HepG2 (cell line): Measurements from ENCODE around the gene LAMC3. TPM values are rescaled to one million over a fixed set of nuclear protein-coding genes. Genes with fewer than 3 reads are reported as not detected.

Experiments used
- ATAC-seq: fragments of 200-7000 bp; cut with Tn5 transposase; 3 replicates; pipeline ENCODE4 v1.9.1; 2020; ENCODE audit warnings: mild to moderate bottlenecking, moderate library complexity
- BruUV-seq: library from RNA; stranded (reverse); fragments of 400-500 nt; replicated peaks from 2 replicates; lab custom pipeline; 2021; lab: Mats Ljungman, UMichigan
- CTCF ChIA-PET: fragments of 300-600 bp; formaldehyde crosslinking; extraction: SDS; loops from one replicate; lab custom pipeline; 2021; ENCODE audit warnings: low total read pairs, inconsistent platforms, low intra/inter-chr PET ratio; lab: Yijun Ruan, JAX
- POLR2A ChIA-PET: fragments of 350-600 bp; sonication (Branson Sonifier 250); formaldehyde crosslinking; loops from one replicate; lab custom pipeline; 2020; ENCODE audit warnings: antibody characterized with exemption, inconsistent platforms; lab: Yijun Ruan, JAX
- DNase-seq: peaks from one replicate; pipeline ENCODE4 v3.0.0-alpha.2; 2015; ENCODE audit warnings: low spot score
- FAIRE-seq: peaks from 3 replicates; lab custom pipeline; 2011; peaks lifted over from hg19 to GRCh38; lab: Jason Lieb, UNC
- H2AFZ ChIP-seq: one replicate; pipeline ENCODE4 v1.6.1; 2011; ENCODE audit warnings: low read length, inconsistent platforms
- H3K27ac ChIP-seq: fragments of 300-600 bp; 3 replicates; pipeline ENCODE4 v1.8.0; 2011; ENCODE audit warnings: mixed run types, mild to moderate bottlenecking, mixed read lengths, low read length, inconsistent platforms; ENCODE audit not compliant: insufficient read depth; ENCODE audit errors: extremely low read length
- H3K27me3 ChIP-seq, 2 experiments: fragments of 200-600 bp in 1 of 2; 2 replicates in 1 of 2; 3 replicates in 1 of 2; pipeline versions ENCODE4 v1.6.0 to v1.8.0; 2011; ENCODE audit warnings: low read length in 2 of 2, mild to moderate bottlenecking in 2 of 2, moderate library complexity in 2 of 2, inconsistent platforms in 1 of 2; ENCODE audit not compliant: insufficient read depth in 2 of 2, control insufficient read depth in 1 of 2
- H3K36me3 ChIP-seq, 2 experiments: fragments of 200-600 bp in 1 of 2; replicated peaks in 1 of 2; 2 replicates in 1 of 2; 3 replicates in 1 of 2; pipeline versions ENCODE4 v1.5.1 to v1.8.0; 2011; ENCODE audit warnings: low read length in 2 of 2, inconsistent platforms in 1 of 2; ENCODE audit not compliant: insufficient read depth in 2 of 2, control insufficient read depth in 1 of 2
- H3K4me1 ChIP-seq: 2 replicates; pipeline ENCODE4 v1.5.1; 2012; ENCODE audit warnings: low read length, inconsistent platforms; ENCODE audit not compliant: insufficient read depth
- H3K4me2 ChIP-seq: 2 replicates; pipeline ENCODE4 v1.6.0; 2011; ENCODE audit warnings: low read depth, low read length, inconsistent platforms
- H3K4me3 ChIP-seq, 3 experiments: fragments of 200-600 bp in 1 of 3; sonication (generic), shearing (Covaris generic) in 1 of 3; replicated peaks in 1 of 3; 2 replicates each; pipeline ENCODE4 v1.5.1; 2011 to 2016; ENCODE audit warnings: low read length in 3 of 3, inconsistent platforms in 2 of 3, low read depth in 2 of 3, mild to moderate bottlenecking in 2 of 3, control low read depth in 1 of 3, mixed read lengths in 1 of 3; ENCODE audit not compliant: insufficient read depth in 1 of 3
- H3K79me2 ChIP-seq: one replicate; pipeline ENCODE4 v1.6.1; 2011; ENCODE audit warnings: low read length, inconsistent platforms; ENCODE audit not compliant: insufficient read depth
- H3K9ac ChIP-seq: 2 replicates; pipeline ENCODE4 v1.6.0; 2011; ENCODE audit warnings: mild to moderate bottlenecking, low read depth, low read length, inconsistent platforms; ENCODE audit not compliant: insufficient read depth
- H3K9me3 ChIP-seq: 2 replicates; pipeline ENCODE4 v1.5.1; 2012; ENCODE audit warnings: mild to moderate bottlenecking, low read length
- H4K20me1 ChIP-seq: 2 replicates; pipeline ENCODE4 v1.6.0; 2011; ENCODE audit warnings: inconsistent platforms, mild to moderate bottlenecking, low read length, moderate library complexity; ENCODE audit not compliant: insufficient read depth
- AHDC1 ChIP-seq: sonication (generic); formaldehyde crosslinking; IDR thresholded peaks from 2 replicates; pipeline ENCODE4 v1.5.1; 2020; ENCODE audit warnings: mild to moderate bottlenecking, missing genetic modification reagents, borderline replicate concordance
- BRF2 ChIP-seq: sonication (generic); formaldehyde crosslinking; IDR thresholded peaks from 2 replicates; pipeline ENCODE4 v1.8.1; 2022; ENCODE audit warnings: mild to moderate bottlenecking, missing genetic modification reagents
- FOSL2 ChIP-seq: sonication (generic); formaldehyde crosslinking; IDR thresholded peaks from 2 replicates; pipeline ENCODE4 v1.4.0; 2020; ENCODE audit warnings: missing genetic modification reagents
- GPN1 ChIP-seq: sonication (generic); formaldehyde crosslinking; IDR thresholded peaks from 2 replicates; pipeline ENCODE4 v1.5.1; 2020; ENCODE audit warnings: missing genetic modification reagents, borderline replicate concordance
- MAFK ChIP-seq, 2 experiments: IDR thresholded peaks in 1 of 2; conservative IDR thresholded peaks in 1 of 2; 2 replicates each; pipeline ENCODE4 v1.6.1; 2011; ENCODE audit warnings: improper control_type of control experiment in 2 of 2, low read length in 2 of 2
- PHF21A ChIP-seq: sonication (generic); formaldehyde crosslinking; IDR thresholded peaks from 2 replicates; pipeline ENCODE4 v1.5.0; 2020; ENCODE audit warnings: mild to moderate bottlenecking, missing genetic modification reagents
- PRDM15 ChIP-seq: sonication (generic); formaldehyde crosslinking; IDR thresholded peaks from 2 replicates; pipeline ENCODE4 v1.4.0; 2020; ENCODE audit warnings: missing genetic modification reagents
- PRPF4 ChIP-seq: fragments of 200-400 bp; formaldehyde crosslinking; IDR thresholded peaks from 2 replicates; pipeline ENCODE4 v1.6.1; 2016; ENCODE audit warnings: low read length, low read depth; ENCODE audit not compliant: poor library complexity, severe bottlenecking
- SSRP1 ChIP-seq: IDR thresholded peaks from 2 replicates; pipeline ENCODE4 v1.6.1; 2016; ENCODE audit warnings: control low read depth
- ZBTB26 ChIP-seq: IDR thresholded peaks from 2 replicates; pipeline ENCODE4 v1.6.1; 2016; ENCODE audit warnings: missing compliant biosample characterization, missing genetic modification reagents, borderline replicate concordance
- WGBS: methylation state at CpG from one replicate; pipeline ENCODE4 v1.1.6; 2017; ENCODE audit warnings: low lambda C conversion rate; 5-methylcytosine and 5-hydroxymethylcytosine counted together
- in situ Hi-C: cut with HindIII; loops from 2 replicates; pipeline ENCODE4 v1.10.0; 2017; ENCODE audit warnings: low pct_unique_long_range_greater_than_20kb; ENCODE audit not compliant: extremely low pct_ligation_motif_present
- intact Hi-C: fragments of 100-400 bp; cut with micrococcal nuclease; formaldehyde crosslinking; loops from one replicate; pipeline ENCODE4 v1.10.0; 2022; ENCODE audit not compliant: unreplicated experiment
- polyA plus RNA-seq, 8 experiments: library from polyadenylated mRNA; depleted of rRNA in 3 of 8; stranded (reverse) in 7 of 8; unstranded in 1 of 8; fragments of >200 nt; fragmentation: Illumina TruSeq in 4 of 8; extraction: Trizol in 4 of 8; gene quantifications; 2 replicates each; pipeline versions ENCODE4 v1.2.1 to v1.2.3, GENCODE V29; 2011 to 2016; ENCODE audit warnings: low read depth in 4 of 8, missing spikeins in 1 of 8, mixed read lengths in 1 of 8; ENCODE audit not compliant: insufficient read depth in 1 of 8
- total RNA-seq, 5 experiments: library from RNA; depleted of rRNA; stranded (reverse); fragments of >200 nt; fragmentation: Illumina TruSeq; extraction: Trizol; gene quantifications; 2 replicates each; pipeline ENCODE4 v1.2.3, GENCODE V29; 2016; ENCODE audit warnings: low read depth in 1 of 5

The LAMC3 gene
- total and polyA plus RNA-seq, 2 of the 13 experiments (the other 11 are each of a cell fraction or from before 2014, with no cell fraction given): 0.07 to 0.57 TPM

- FAIRE-seq: no peak
- TF ChIP-seq MAFK (conservative IDR thresholded peaks at IDR 0.05 in 1 of 2, IDR thresholded peaks at IDR 0.05 in 1 of 2; ENCODE audit: low read length in 2 of 2) (no peak), PRDM15 (CRISPR knock-in tag) (no peak), PRPF4 (no peak), BRF2 (CRISPR knock-in tag) (no peak), FOSL2 (CRISPR knock-in tag) (no peak), GPN1 (CRISPR knock-in tag) (no peak), PHF21A (CRISPR knock-in tag) (0 out of 2 replicates have a peak, but pooled peaks have one; percentile 27), SSRP1 (CRISPR knock-in tag) (no peak), ZBTB26 (CRISPR knock-in tag) (no peak), AHDC1 (CRISPR knock-in tag) (no peak)
These were observed 37.7 kb downstream of the LAMC3 start for GRCh38 chr9:131046581-131047202.

More at GRCh38 chr9:131046581-131047202, 37.7 kb downstream of the LAMC3 start:
- Histone ChIP-seq H4K20me1 (no peaks in the 10 kb centered on the region), H3K27ac (no peak overlapping the region), H3K4me1 (no peaks in the 10 kb centered on the region), H3K79me2 (no peaks in the 10 kb centered on the region), H3K27me3 (peaks cover 3 to 47% of the 10 kb centered on the region in 2 experiments; a peak in 3 of 5 replicates), H3K9me3 (no peaks in the 10 kb centered on the region), H3K9ac (no peak overlapping the region), H3K4me2 (peak overlapping the region; percentile 58), H3K36me3 (no peaks in the 10 kb centered on the region), H3K4me3 (peak overlapping the region in 1 of 3 experiments; percentile 40; a peak in 2 of 6 replicates), H2AFZ (no peak overlapping the region)
- CTCF ChIA-PET: interaction anchor here (1.4 to 1.5 kb wide), 2 partner anchors 28 to 180 kb away, joined by 7 to 8 read pairs; no protein-coding TSS in a partner anchor
- intact Hi-C loops: loop anchor here (2.0 to 5.0 kb wide), 3 partner anchors 28 to 179 kb away; partner anchors contain the start of gene LAMC3
- peak; percentile 90 for ATAC-seq
- peak; percentile 53 for DNase-seq
- in situ Hi-C loops: loop anchor here (5.0 kb wide), 1 partner anchor 34 kb away; no protein-coding TSS in a partner anchor
- POLR2A ChIA-PET: no interaction called here
- 27% methylated on average over 14 of the region's 35 CpGs for WGBS
- no TSS peak for BruUV-seq
